HT1080 (cell line): ENCODE measurements around the gene RMDN2. TPM values are rescaled to one million over a fixed set of nuclear protein-coding genes. Genes with fewer than 3 reads are reported as not detected.

Experiments used
- DNase-seq: peaks from one replicate; pipeline ENCODE4 v3.0.0-alpha.2; 2015; ENCODE audit warnings: low read depth
- total RNA-seq: library from RNA; depleted of rRNA; stranded (reverse); fragments of >200 nt; shearing (Covaris generic); gene quantifications from 2 replicates; pipeline ENCODE4 v1.2.3, GENCODE V29; 2014; rRNA removed

RMDN2 gene
- total RNA-seq, 1 experiment from 2014 or later = 3.4 TPM

GRCh38 chr2:38038682-38039081, 113.6 kb downstream of the RMDN2 start:
- no peak for DNase-seq

- no peak for DNase-seq
Measured at GRCh38 chr2:38039121-38039910, 114.2 kb downstream of the RMDN2 start.

GRCh38 chr2:38045811-38046210, 120.7 kb downstream of the RMDN2 start:
- no peak for DNase-seq

- DNase-seq = peak; percentile 15
Measured at GRCh38 chr2:38056216-38056615, 131.1 kb downstream of the RMDN2 start.

DNA sequence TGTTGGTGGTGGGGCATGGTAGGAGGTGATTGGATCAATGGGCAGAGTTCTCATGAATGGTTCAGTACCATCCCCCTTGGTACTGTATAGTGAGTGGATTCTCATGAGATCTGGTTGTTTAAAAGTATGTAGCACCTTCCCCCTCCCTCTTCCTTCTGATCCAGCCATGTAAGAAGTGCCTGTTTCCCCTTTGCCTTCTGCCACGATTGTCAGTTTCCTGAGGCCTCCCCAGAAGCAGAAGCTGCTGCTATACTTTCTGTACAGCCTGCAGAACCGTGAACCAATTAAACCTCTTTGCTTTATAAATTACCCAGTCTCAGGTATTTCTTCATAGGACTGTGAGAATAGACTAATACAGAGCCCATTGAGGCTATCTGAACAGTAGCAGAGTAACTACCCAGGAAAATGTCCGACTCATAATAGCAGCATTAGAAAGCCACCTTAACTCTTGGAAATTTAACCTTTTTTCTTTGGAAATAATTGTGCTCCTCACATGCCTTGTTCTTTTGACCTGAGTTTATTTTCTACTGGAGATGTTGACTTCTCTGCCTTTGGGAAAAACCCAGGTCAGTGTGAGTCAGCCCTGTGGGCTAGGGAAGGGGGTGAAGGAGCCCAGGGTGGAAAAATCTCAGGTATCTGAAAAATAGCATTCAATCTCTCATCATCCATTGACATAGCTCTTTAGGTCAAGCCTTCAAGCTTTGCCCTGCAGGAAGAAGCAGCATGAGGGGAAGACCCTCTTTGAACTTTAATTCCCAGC, 132.7 kb downstream of the RMDN2 start:
- DNase-seq = no peak

DNA sequence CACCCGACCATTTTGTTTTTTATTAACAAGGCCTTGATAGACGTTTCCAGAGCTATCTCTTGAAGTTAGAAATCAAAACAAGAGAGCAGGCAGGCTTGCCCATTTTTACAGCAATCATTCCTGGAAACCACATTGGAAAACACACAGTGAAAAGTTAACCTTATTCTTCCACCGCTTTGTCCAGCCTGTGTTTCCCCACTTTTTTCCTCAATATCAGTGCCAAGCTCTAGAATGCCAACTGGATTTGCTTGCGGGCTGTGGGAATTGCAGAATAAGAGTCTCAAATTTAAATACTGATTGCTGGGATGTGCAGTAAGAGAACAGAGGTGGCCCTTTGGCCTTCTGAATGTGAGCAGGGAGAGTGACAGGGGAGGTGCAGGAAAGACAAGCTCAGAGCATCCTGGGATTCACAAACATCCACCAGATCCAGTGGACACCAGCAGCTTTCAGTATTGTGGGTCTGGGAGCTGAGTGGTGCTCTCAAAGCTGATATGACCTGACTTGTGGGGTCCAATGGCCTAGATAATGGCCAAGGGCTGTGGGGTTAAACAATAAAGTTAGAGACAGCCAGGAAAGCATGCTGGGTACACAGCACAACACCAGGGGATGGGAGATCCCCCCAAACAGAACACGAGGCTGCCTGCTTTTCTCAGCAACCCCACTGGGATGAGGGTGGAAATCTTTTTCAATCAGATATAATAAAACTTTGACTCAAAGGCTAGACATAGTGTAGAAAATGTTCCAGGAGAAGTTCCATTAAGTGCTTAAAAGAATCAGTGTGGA, 135.3 kb downstream of the RMDN2 start:
- no peak for DNase-seq

GRCh38 chr2:38064801-38065501, 139.9 kb downstream of the RMDN2 start:
- no peak for DNase-seq

GRCh38 chr2:38065502-38066135, 140.5 kb downstream of the RMDN2 start:
- DNase-seq = no peak

DNA sequence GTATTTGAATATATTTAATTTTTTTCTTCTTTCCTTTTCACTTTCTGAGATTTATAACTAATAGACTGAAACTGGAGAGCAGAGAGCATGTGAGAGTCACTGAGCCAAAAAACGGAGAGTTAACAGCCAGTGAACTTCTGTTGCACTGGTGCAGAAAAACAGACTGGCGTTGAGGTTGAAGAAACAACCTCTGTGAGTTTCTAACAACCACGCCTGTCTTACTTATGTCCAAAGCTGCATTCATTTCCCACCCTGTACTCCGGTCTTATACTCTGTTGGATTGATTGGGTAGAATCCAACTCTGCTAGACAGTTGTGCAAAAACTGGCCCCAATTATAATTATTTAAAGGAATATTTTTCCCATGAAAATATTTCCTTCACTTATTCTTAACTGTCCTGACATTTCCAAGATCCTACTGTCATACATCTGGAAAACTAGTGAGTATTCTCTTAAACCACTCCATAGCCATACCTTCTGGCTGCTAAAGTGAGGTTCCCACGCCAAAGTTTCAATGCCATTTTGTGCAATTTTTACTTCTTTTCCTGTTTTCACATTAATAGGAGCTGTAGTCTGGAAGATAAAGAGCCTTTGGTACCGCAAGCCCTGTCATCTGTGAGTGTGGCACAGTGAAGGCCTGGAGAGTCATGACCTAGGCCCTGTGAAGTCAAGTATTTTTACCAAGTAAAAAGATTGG, 141.5 kb downstream of the RMDN2 start:
- DNase-seq = no peak

Other genes with a start within 250 kb of the RMDN2 start
- not detected in 2 replicates for gene CYP1B1, start 150.9 kb downstream of the RMDN2 start, total RNA-seq